T-helper 17 cell (primary cell): ENCODE data around the gene DPP6. TPM values are rescaled to one million over a fixed set of nuclear protein-coding genes. Genes with fewer than 3 reads are reported as not detected.

Experiments used
- ATAC-seq: fragments of 150-1000 bp; cut with Tn5 transposase; 2 replicates; pipeline ENCODE4 v1.10.0; 2021; ENCODE audit warnings: mild to moderate bottlenecking, moderate library complexity
- DNase-seq, 3 donors: peaks; one replicate each; pipeline versions ENCODE4 v3.0.0 to v3.0.0-alpha.2; 2020 to 2021
- H3K9me3 ChIP-seq: one replicate; pipeline ENCODE4 v1.7.0; 2013; ENCODE audit warnings: low read length, mild to moderate bottlenecking; ENCODE audit not compliant: control insufficient read depth, poor library complexity, severe bottlenecking
- H3K27ac Mint-ChIP-seq: one replicate; pipeline ENCODE4 v1.8.0; 2022; ENCODE audit warnings: mild to moderate bottlenecking, moderate library complexity, mixed read lengths
- H3K27me3 Mint-ChIP-seq: one replicate; pipeline ENCODE4 v1.8.0; 2022; ENCODE audit warnings: mixed read lengths
- H3K36me3 Mint-ChIP-seq: one replicate; pipeline ENCODE4 v1.8.0; 2022; ENCODE audit warnings: low read depth, mixed read lengths
- H3K4me1 Mint-ChIP-seq: one replicate; pipeline ENCODE4 v1.8.0; 2022; ENCODE audit warnings: mild to moderate bottlenecking, mixed read lengths
- H3K4me3 Mint-ChIP-seq: one replicate; pipeline ENCODE4 v1.8.0; 2022; ENCODE audit warnings: mild to moderate bottlenecking, moderate library complexity, mixed read lengths
- total RNA-seq, 4 donors: library from RNA in 2 of 4; stranded (reverse) in 2 of 4; gene quantifications; one replicate each; pipeline ENCODE4 v1.2.3 and lab custom pipeline; 2022 to 2026

The DPP6 gene
- total RNA-seq, 2 donors from 2014 or later, result not detected

DNA sequence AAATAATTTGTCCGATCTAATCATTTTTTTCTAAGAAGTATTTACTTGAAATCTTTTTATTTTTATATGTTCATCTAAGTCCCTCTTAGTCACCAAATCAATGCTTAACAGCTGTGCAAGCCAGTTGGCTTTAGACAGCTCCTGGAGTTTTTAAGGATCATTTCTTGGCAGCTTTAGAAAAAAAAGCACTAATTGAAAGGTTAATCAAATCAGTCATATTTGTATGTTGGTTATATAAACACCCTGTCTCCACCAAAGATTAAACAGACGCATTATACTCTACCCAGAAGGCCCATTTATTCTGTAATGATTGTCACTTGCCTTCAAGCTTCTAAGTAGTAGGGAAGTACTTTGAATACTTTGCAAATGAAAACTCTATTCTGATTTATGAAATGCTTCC, 890.5 kb downstream of the DPP6 start:
- no peaks in the 10 kb centered on the region for H3K9me3 ChIP-seq
- Mint-ChIP-seq H3K27me3 (no peaks in the 10 kb centered on the region), H3K4me3 (no peak overlapping the region), H3K4me1 (peaks cover 5% of the 10 kb centered on the region), H3K27ac (no peak overlapping the region), H3K36me3 (no peaks in the 10 kb centered on the region)
- DNase-seq (no peak), ATAC-seq (no peak)
